ENCODE measurements around the gene KCNMA1. TPM values are rescaled to one million over a fixed set of nuclear protein-coding genes. Genes with fewer than 3 reads are reported as not detected.

KCNMA1 gene
- total and polyA plus RNA-seq, 9 of the 15 experiments (the other 6 are each of a cell fraction or from before 2014, with no cell fraction given): 0.01 to 0.95 (median 0.15) TPM; not detected in 4

- intact Hi-C loops (cut with micrococcal nuclease): no loop called here
- Histone ChIP-seq H3K9ac (ENCODE audit: insufficient read depth in 1 of 2, low read depth in 2 of 2, low read length in 2 of 2) (no peak overlapping the region), H4K20me1 (replicated peaks; ENCODE audit: control insufficient read depth, insufficient read depth, low read length) (no peaks in the 10 kb centered on the region), H3K27ac (ENCODE audit: extremely low read depth, low read depth, low read length) (no peak overlapping the region), H3K4me1 (replicated peaks in 1 of 2; ENCODE audit: control insufficient read depth in 2 of 2, insufficient read depth in 2 of 2, low read length in 2 of 2) (no peaks in the 10 kb centered on the region), H3K79me2 (ENCODE audit: control insufficient read depth, insufficient read depth, low read length) (no peaks in the 10 kb centered on the region), H3K9me3 (replicated peaks; ENCODE audit: control insufficient read depth, insufficient read depth, low read depth, low read length) (no peaks in the 10 kb centered on the region), H3K4me2 (ENCODE audit: insufficient read depth, low read length) (no peak overlapping the region), H3K36me3 (ENCODE audit: control insufficient read depth, insufficient read depth, low read length) (no peaks in the 10 kb centered on the region), H3K4me3 (no peak overlapping the region), H3K27me3 (ENCODE audit: control insufficient read depth in 2 of 2, insufficient read depth in 2 of 2, low read length in 2 of 2) (no peaks in the 10 kb centered on the region), H2AFZ (ENCODE audit: low read depth, low read length) (no peak overlapping the region), H3K9me1 (ENCODE audit: control insufficient read depth, insufficient read depth, low read length) (no peaks in the 10 kb centered on the region)
- WGBS (ENCODE audit: insufficient coverage, low coverage, missing lambda C conversion rate): 0% methylated on average over 4 of the region's 4 CpGs
- ATAC-seq (no peak), FAIRE-seq (no peak), DNase-seq (ENCODE audit: extremely low read depth in 1 of 4, low spot score in 3 of 4) (no peak)
- CTCF ChIA-PET (ENCODE audit: low intra/inter-chr PET ratio): no interaction called here
- POLR2A ChIA-PET: no interaction called here
- no peak for TF ChIP-seq SRSF7 (optimal IDR thresholded peaks at IDR 0.05; ENCODE audit: low read depth, low read length)
- TF ChIP-seq PHF20 (IDR thresholded peaks at IDR 0.05; ENCODE audit: partially characterized antibody): no peak
- no peak for TF ChIP-seq PTRF (tag; IDR thresholded peaks at IDR 0.05)
- TF ChIP-seq, protein P1, sequence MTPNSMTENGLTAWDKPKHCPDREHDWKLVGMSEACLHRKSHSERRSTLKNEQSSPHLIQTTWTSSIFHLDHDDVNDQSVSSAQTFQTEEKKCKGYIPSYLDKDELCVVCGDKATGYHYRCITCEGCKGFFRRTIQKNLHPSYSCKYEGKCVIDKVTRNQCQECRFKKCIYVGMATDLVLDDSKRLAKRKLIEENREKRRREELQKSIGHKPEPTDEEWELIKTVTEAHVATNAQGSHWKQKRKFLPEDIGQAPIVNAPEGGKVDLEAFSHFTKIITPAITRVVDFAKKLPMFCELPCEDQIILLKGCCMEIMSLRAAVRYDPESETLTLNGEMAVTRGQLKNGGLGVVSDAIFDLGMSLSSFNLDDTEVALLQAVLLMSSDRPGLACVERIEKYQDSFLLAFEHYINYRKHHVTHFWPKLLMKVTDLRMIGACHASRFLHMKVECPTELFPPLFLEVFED (CRISPR knock-in tag; conservative IDR thresholded peaks at IDR 0.05): no peak
- TF ChIP-seq BDP1 (IDR thresholded peaks at IDR 0.05; ENCODE audit: insufficient read depth, insufficient read length): no peak
- no peak for TF ChIP-seq NCOA2 (IDR thresholded peaks at IDR 0.05; ENCODE audit: partially characterized antibody in 2 of 2)
- no peak for TF ChIP-seq ZNF696 (CRISPR knock-in tag; conservative IDR thresholded peaks at IDR 0.05)
- TF ChIP-seq TCF3 (CRISPR knock-in tag; IDR thresholded peaks at IDR 0.05): no peak
- no peak for TF ChIP-seq ZNF583 (CRISPR knock-in tag; IDR thresholded peaks at IDR 0.05)
- TF ChIP-seq SP1 (CRISPR knock-in tag; IDR thresholded peaks at IDR 0.05): no peak
- TF ChIP-seq ZNF217 (CRISPR knock-in tag; IDR thresholded peaks at IDR 0.05): no peak
- no peak for TF ChIP-seq FOXK2 (conservative IDR thresholded peaks at IDR 0.05 in 1 of 2, IDR thresholded peaks at IDR 0.05 in 1 of 2; ENCODE audit: low read depth in 2 of 2)
- TF ChIP-seq, protein P2, sequence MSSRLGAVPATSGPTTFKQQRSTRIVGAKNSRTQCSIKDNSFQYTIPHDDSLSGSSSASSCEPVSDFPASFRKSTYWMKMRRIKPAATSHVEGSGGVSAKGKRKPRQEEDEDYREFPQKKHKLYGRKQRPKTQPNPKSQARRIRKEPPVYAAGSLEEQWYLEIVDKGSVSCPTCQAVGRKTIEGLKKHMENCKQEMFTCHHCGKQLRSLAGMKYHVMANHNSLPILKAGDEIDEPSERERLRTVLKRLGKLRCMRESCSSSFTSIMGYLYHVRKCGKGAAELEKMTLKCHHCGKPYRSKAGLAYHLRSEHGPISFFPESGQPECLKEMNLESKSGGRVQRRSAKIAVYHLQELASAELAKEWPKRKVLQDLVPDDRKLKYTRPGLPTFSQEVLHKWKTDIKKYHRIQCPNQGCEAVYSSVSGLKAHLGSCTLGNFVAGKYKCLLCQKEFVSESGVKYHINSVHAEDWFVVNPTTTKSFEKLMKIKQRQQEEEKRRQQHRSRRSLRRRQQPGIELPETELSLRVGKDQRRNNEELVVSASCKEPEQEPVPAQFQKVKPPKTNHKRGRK (tag; IDR thresholded peaks at IDR 0.05): no peak
- TF ChIP-seq ZC3H11A (IDR thresholded peaks at IDR 0.05; ENCODE audit: low read depth, low read length): no peak
- no peak for TF ChIP-seq EP400 (IDR thresholded peaks at IDR 0.05)
- no peak for TF ChIP-seq ZC3H8 (IDR thresholded peaks at IDR 0.05)
- TF ChIP-seq NFIX (CRISPR knock-in tag; IDR thresholded peaks at IDR 0.05; ENCODE audit: low read depth): no peak
- in situ Hi-C loops (cut with MboI): no loop called here
- BruUV-seq (replicated peaks): no TSS peak
Measured at GRCh38 chr10:77042706-77043419, 594.7 kb downstream of the KCNMA1 start.
